Measurements from ENCODE around the gene SLC10A2.

DNA sequence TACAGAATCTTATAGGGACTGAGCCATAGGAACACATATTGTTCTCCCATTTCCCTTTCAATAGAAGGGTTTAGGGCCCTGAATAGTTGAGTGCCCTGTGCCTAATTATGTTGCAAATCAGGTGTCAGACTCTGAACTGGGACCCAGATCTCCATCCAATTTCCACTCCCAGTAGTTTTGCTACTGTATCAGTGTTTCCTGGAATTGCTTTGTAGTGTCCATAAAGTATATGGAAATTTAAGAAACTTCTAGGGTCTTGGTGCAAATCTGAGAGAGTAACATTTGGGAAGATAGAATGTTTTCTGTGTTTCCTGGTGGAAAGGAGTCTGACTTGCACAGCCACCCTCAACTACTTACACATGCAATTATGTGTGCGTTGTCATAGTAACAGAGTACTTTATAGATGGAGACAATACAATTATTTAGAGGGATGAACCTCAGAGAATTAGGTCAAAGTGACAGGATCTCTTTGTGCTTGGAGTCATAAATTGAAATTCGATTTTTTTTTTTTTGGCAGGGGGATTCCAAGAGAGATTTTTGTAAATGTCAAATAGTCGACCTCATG, 646 bp upstream of the SLC10A2 start:
- no peak for TF ChIP-seq CTCF (optimal IDR thresholded peaks at IDR 0.05 in 1 of 3, IDR thresholded peaks at IDR 0.05 in 1 of 3, conservative IDR thresholded peaks at IDR 0.05 in 1 of 3; ENCODE audit: extremely low read depth in 1 of 3, insufficient read depth in 2 of 3, low read length in 3 of 3)
- no peak for TF ChIP-seq EZH2 (IDR thresholded peaks at IDR 0.05; ENCODE audit: low read length)

All from keratinocyte (primary cell).